HepG2 (cell line): ENCODE data around the gene DUSP22. TPM values are rescaled to one million over a fixed set of nuclear protein-coding genes. Genes with fewer than 3 reads are reported as not detected.

ENCODE experiments used
- ATAC-seq: fragments of 200-7000 bp; cut with Tn5 transposase; 3 replicates; pipeline ENCODE4 v1.9.1; 2020; ENCODE audit warnings: mild to moderate bottlenecking, moderate library complexity
- BruUV-seq: library from RNA; stranded (reverse); fragments of 400-500 nt; replicated peaks from 2 replicates; lab custom pipeline; 2021; lab: Mats Ljungman, UMichigan
- CTCF ChIA-PET: fragments of 300-600 bp; formaldehyde crosslinking; extraction: SDS; loops from one replicate; lab custom pipeline; 2021; ENCODE audit warnings: low total read pairs, inconsistent platforms, low intra/inter-chr PET ratio; lab: Yijun Ruan, JAX
- POLR2A ChIA-PET: fragments of 350-600 bp; sonication (Branson Sonifier 250); formaldehyde crosslinking; loops from one replicate; lab custom pipeline; 2020; ENCODE audit warnings: antibody characterized with exemption, inconsistent platforms; lab: Yijun Ruan, JAX
- DNase-seq: peaks from one replicate; pipeline ENCODE4 v3.0.0-alpha.2; 2015; ENCODE audit warnings: low spot score
- FAIRE-seq: peaks from 3 replicates; lab custom pipeline; 2011; peaks lifted over from hg19 to GRCh38; lab: Jason Lieb, UNC
- H2AFZ ChIP-seq: one replicate; pipeline ENCODE4 v1.6.1; 2011; ENCODE audit warnings: low read length, inconsistent platforms
- H3K27ac ChIP-seq: fragments of 300-600 bp; 3 replicates; pipeline ENCODE4 v1.8.0; 2011; ENCODE audit warnings: mixed run types, mild to moderate bottlenecking, mixed read lengths, low read length, inconsistent platforms; ENCODE audit not compliant: insufficient read depth; ENCODE audit errors: extremely low read length
- H3K27me3 ChIP-seq, 2 experiments: fragments of 200-600 bp in 1 of 2; 2 replicates in 1 of 2; 3 replicates in 1 of 2; pipeline versions ENCODE4 v1.6.0 to v1.8.0; 2011; ENCODE audit warnings: low read length in 2 of 2, mild to moderate bottlenecking in 2 of 2, moderate library complexity in 2 of 2, inconsistent platforms in 1 of 2; ENCODE audit not compliant: insufficient read depth in 2 of 2, control insufficient read depth in 1 of 2
- H3K36me3 ChIP-seq, 2 experiments: fragments of 200-600 bp in 1 of 2; replicated peaks in 1 of 2; 2 replicates in 1 of 2; 3 replicates in 1 of 2; pipeline versions ENCODE4 v1.5.1 to v1.8.0; 2011; ENCODE audit warnings: low read length in 2 of 2, inconsistent platforms in 1 of 2; ENCODE audit not compliant: insufficient read depth in 2 of 2, control insufficient read depth in 1 of 2
- H3K4me1 ChIP-seq: 2 replicates; pipeline ENCODE4 v1.5.1; 2012; ENCODE audit warnings: low read length, inconsistent platforms; ENCODE audit not compliant: insufficient read depth
- H3K4me2 ChIP-seq: 2 replicates; pipeline ENCODE4 v1.6.0; 2011; ENCODE audit warnings: low read depth, low read length, inconsistent platforms
- H3K4me3 ChIP-seq, 3 experiments: fragments of 200-600 bp in 1 of 3; sonication (generic), shearing (Covaris generic) in 1 of 3; replicated peaks in 1 of 3; 2 replicates each; pipeline ENCODE4 v1.5.1; 2011 to 2016; ENCODE audit warnings: low read length in 3 of 3, inconsistent platforms in 2 of 3, low read depth in 2 of 3, mild to moderate bottlenecking in 2 of 3, control low read depth in 1 of 3, mixed read lengths in 1 of 3; ENCODE audit not compliant: insufficient read depth in 1 of 3
- H3K79me2 ChIP-seq: one replicate; pipeline ENCODE4 v1.6.1; 2011; ENCODE audit warnings: low read length, inconsistent platforms; ENCODE audit not compliant: insufficient read depth
- H3K9ac ChIP-seq: 2 replicates; pipeline ENCODE4 v1.6.0; 2011; ENCODE audit warnings: mild to moderate bottlenecking, low read depth, low read length, inconsistent platforms; ENCODE audit not compliant: insufficient read depth
- H3K9me3 ChIP-seq: 2 replicates; pipeline ENCODE4 v1.5.1; 2012; ENCODE audit warnings: mild to moderate bottlenecking, low read length
- H4K20me1 ChIP-seq: 2 replicates; pipeline ENCODE4 v1.6.0; 2011; ENCODE audit warnings: inconsistent platforms, mild to moderate bottlenecking, low read length, moderate library complexity; ENCODE audit not compliant: insufficient read depth
- ETV6 ChIP-seq: sonication (generic); formaldehyde crosslinking; conservative IDR thresholded peaks from 2 replicates; pipeline ENCODE4 v1.4.0; 2020; ENCODE audit warnings: missing genetic modification reagents
- POLR2AphosphoS5 ChIP-seq: IDR thresholded peaks from 2 replicates; pipeline ENCODE4 v1.6.1; 2012; ENCODE audit warnings: low read depth, low read length
- TOE1 ChIP-seq: sonication (generic); formaldehyde crosslinking; IDR thresholded peaks from 2 replicates; pipeline ENCODE4 v1.4.0; 2020; ENCODE audit warnings: mild to moderate bottlenecking, missing genetic modification reagents
- ZMYM4 ChIP-seq: sonication (generic); formaldehyde crosslinking; IDR thresholded peaks from 2 replicates; pipeline ENCODE4 v1.8.1; 2023; ENCODE audit warnings: mild to moderate bottlenecking, missing genetic modification reagents
- ZNF33A ChIP-seq: sonication (generic); formaldehyde crosslinking; IDR thresholded peaks from 2 replicates; pipeline ENCODE4 v1.5.1; 2020; ENCODE audit warnings: missing genetic modification reagents, mild to moderate bottlenecking, moderate library complexity, borderline replicate concordance
- ZNF510 ChIP-seq: sonication (generic); formaldehyde crosslinking; IDR thresholded peaks from 2 replicates; pipeline ENCODE4 v1.4.0; 2020; ENCODE audit warnings: low read depth, mild to moderate bottlenecking, missing genetic modification reagents
- WGBS: methylation state at CpG from one replicate; pipeline ENCODE4 v1.1.6; 2017; ENCODE audit warnings: low lambda C conversion rate; 5-methylcytosine and 5-hydroxymethylcytosine counted together
- in situ Hi-C: cut with HindIII; loops from 2 replicates; pipeline ENCODE4 v1.10.0; 2017; ENCODE audit warnings: low pct_unique_long_range_greater_than_20kb; ENCODE audit not compliant: extremely low pct_ligation_motif_present
- intact Hi-C: fragments of 100-400 bp; cut with micrococcal nuclease; formaldehyde crosslinking; loops from one replicate; pipeline ENCODE4 v1.10.0; 2022; ENCODE audit not compliant: unreplicated experiment
- polyA plus RNA-seq, 8 experiments: library from polyadenylated mRNA; depleted of rRNA in 3 of 8; stranded (reverse) in 7 of 8; unstranded in 1 of 8; fragments of >200 nt; fragmentation: Illumina TruSeq in 4 of 8; extraction: Trizol in 4 of 8; gene quantifications; 2 replicates each; pipeline versions ENCODE4 v1.2.1 to v1.2.3, GENCODE V29; 2011 to 2016; ENCODE audit warnings: low read depth in 4 of 8, missing spikeins in 1 of 8, mixed read lengths in 1 of 8; ENCODE audit not compliant: insufficient read depth in 1 of 8
- total RNA-seq, 5 experiments: library from RNA; depleted of rRNA; stranded (reverse); fragments of >200 nt; fragmentation: Illumina TruSeq; extraction: Trizol; gene quantifications; 2 replicates each; pipeline ENCODE4 v1.2.3, GENCODE V29; 2016; ENCODE audit warnings: low read depth in 1 of 5
- TF ChIP-seq, protein P1 (sequence below), 2 experiments: sonication (generic) in 1 of 2; formaldehyde crosslinking in 1 of 2; IDR thresholded peaks; 2 replicates each; pipeline versions ENCODE4 v1.5.1 to v1.6.1; 2011 to 2020; ENCODE audit warnings: borderline replicate concordance in 1 of 2, low read depth in 1 of 2, low read length in 1 of 2, mild to moderate bottlenecking in 1 of 2, missing genetic modification reagents in 1 of 2, moderate library complexity in 1 of 2
- TF ChIP-seq, protein P2 (sequence below): IDR thresholded peaks from 2 replicates; pipeline ENCODE4 v1.6.1; 2016; ENCODE audit warnings: low read depth
- TF ChIP-seq, protein P3 (sequence below): sonication (generic); formaldehyde crosslinking; IDR thresholded peaks from 2 replicates; pipeline ENCODE4 v1.5.1; 2020; ENCODE audit warnings: mild to moderate bottlenecking, missing genetic modification reagents, moderate library complexity

Gene DUSP22
- total and polyA plus RNA-seq, 2 of the 13 experiments (the other 11 are each of a cell fraction or from before 2014, with no cell fraction given) = 20.2 to 32.8 TPM

DNA sequence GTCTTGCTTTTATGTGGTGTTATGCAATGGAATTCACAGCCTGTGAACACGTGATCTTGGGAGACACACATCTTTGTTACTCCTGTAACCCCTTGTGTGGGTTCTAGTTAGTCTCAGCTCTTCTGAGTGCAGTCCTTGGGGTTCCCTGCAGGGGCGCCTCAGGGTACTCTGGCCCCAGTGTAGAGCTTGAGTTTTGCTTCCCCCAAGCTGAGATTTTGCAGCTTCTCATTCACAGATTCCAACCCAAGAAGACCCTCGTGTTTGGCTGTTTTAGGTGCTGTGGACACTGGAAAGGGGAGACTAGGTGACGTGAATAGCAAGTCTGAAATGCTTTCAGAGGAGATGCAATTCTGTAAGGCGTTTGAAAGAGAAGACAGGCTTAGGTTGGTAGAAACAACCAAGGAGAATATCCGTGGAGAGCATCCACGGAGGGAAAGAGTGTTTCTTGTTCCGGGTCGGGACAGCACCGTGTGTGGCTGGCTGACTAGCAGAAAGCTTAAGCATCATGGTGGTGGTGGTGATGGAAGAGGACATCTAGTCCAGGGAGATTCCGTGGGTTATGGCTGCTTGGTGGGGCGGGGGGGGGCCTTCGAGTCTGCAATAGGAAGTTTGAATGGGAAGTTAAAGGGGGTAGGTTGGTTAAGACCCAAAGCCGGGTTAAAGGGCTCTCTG lies 30.1 kb downstream of the DUSP22 start:
- DNase-seq (no peak), ATAC-seq (peak; percentile 55), FAIRE-seq (no peak)
- in situ Hi-C loops (no loop called here), intact Hi-C loops (no loop called here)
- no TSS peak for BruUV-seq
- Histone ChIP-seq H3K4me1 (no peaks in the 10 kb centered on the region), H2AFZ (no peak overlapping the region), H3K4me2 (no peak overlapping the region), H3K27ac (no peak overlapping the region), H3K79me2 (no peaks in the 10 kb centered on the region), H3K36me3 (peaks cover 3 to 10% of the 10 kb centered on the region in 2 experiments; a peak in 2 of 5 replicates), H4K20me1 (no peaks in the 10 kb centered on the region), H3K9me3 (no peaks in the 10 kb centered on the region), H3K9ac (no peak overlapping the region), H3K4me3 (no peak overlapping the region), H3K27me3 (no peaks in the 10 kb centered on the region; a peak in 2 of 5 replicates)
- ChIA-PET POLR2A (no interaction called here), CTCF (no interaction called here)
- TF ChIP-seq, protein P1, sequence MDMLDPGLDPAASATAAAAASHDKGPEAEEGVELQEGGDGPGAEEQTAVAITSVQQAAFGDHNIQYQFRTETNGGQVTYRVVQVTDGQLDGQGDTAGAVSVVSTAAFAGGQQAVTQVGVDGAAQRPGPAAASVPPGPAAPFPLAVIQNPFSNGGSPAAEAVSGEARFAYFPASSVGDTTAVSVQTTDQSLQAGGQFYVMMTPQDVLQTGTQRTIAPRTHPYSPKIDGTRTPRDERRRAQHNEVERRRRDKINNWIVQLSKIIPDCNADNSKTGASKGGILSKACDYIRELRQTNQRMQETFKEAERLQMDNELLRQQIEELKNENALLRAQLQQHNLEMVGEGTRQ (IDR thresholded peaks at IDR 0.05; ENCODE audit: low read depth, low read length) = 0 out of 2 replicates have a peak, but pooled peaks have one; percentile 7
- TF ChIP-seq, protein P1 (CRISPR knock-in tag; IDR thresholded peaks at IDR 0.05; ENCODE audit: borderline replicate concordance) = no peak
- no peak for TF ChIP-seq ZNF510 (CRISPR knock-in tag)
- no peak for TF ChIP-seq ETV6 (CRISPR knock-in tag)
- no peak for TF ChIP-seq ZNF33A (CRISPR knock-in tag)
- TF ChIP-seq ZMYM4 = no peak
- TF ChIP-seq, protein P2, sequence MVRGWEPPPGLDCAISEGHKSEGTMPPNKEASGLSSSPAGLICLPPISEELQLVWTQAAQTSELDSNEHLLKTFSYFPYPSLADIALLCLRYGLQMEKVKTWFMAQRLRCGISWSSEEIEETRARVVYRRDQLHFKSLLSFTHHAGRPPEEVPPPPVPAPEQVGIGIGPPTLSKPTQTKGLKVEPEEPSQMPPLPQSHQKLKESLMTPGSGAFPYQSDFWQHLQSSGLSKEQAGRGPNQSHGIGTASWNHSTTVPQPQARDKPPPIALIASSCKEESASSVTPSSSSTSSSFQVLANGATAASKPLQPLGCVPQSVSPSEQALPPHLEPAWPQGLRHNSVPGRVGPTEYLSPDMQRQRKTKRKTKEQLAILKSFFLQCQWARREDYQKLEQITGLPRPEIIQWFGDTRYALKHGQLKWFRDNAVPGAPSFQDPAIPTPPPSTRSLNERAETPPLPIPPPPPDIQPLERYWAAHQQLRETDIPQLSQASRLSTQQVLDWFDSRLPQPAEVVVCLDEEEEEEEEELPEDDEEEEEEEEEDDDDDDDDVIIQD (CRISPR knock-in tag) = no peak
- TF ChIP-seq, protein P3, sequence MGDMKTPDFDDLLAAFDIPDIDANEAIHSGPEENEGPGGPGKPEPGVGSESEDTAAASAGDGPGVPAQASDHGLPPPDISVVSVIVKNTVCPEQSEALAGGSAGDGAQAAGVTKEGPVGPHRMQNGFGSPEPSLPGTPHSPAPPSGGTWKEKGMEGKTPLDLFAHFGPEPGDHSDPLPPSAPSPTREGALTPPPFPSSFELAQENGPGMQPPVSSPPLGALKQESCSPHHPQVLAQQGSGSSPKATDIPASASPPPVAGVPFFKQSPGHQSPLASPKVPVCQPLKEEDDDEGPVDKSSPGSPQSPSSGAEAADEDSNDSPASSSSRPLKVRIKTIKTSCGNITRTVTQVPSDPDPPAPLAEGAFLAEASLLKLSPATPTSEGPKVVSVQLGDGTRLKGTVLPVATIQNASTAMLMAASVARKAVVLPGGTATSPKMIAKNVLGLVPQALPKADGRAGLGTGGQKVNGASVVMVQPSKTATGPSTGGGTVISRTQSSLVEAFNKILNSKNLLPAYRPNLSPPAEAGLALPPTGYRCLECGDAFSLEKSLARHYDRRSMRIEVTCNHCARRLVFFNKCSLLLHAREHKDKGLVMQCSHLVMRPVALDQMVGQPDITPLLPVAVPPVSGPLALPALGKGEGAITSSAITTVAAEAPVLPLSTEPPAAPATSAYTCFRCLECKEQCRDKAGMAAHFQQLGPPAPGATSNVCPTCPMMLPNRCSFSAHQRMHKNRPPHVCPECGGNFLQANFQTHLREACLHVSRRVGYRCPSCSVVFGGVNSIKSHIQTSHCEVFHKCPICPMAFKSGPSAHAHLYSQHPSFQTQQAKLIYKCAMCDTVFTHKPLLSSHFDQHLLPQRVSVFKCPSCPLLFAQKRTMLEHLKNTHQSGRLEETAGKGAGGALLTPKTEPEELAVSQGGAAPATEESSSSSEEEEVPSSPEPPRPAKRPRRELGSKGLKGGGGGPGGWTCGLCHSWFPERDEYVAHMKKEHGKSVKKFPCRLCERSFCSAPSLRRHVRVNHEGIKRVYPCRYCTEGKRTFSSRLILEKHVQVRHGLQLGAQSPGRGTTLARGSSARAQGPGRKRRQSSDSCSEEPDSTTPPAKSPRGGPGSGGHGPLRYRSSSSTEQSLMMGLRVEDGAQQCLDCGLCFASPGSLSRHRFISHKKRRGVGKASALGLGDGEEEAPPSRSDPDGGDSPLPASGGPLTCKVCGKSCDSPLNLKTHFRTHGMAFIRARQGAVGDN (CRISPR knock-in tag) = no peak
- TF ChIP-seq TOE1 (CRISPR knock-in tag) = no peak
- TF ChIP-seq POLR2AphosphoS5 = no peak
- 58% methylated on average over 13 of the region's 14 CpGs for WGBS
